ENCODE data around the gene TMEM125. TPM values are rescaled to one million over a fixed set of nuclear protein-coding genes. Genes with fewer than 3 reads are reported as not detected.

TMEM125 gene
- total RNA-seq, 1 donor from 2014 or later, result 188 TPM

DNA sequence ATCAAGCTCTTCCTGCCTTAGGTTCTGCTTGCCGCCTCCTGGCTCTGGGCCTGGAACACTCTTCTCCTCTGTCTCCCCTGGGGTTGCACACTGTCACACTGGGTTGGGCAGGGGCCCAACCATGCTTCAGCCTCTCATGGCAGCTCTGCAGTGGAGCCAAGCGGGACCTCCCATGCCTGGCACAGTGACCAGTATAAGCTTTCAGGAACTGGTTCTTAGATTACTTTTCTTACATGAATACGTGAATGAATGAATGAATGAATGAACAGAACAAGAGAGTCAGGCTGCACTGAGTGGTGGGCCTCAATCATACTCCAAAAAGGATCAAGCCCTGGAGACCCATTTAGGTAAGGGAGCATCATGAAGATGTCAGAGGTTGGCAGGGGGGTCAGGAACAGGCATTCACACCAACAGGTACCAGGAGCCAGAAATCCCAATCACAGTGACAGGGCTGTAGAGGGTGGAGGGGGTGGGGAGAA, 30.8 kb upstream of the TMEM125 start:
- Histone ChIP-seq H3K4me3 (no peak overlapping the region), H3K9me3 (no peaks in the 10 kb centered on the region), H3K27ac (no peak overlapping the region), H3K36me3 (no peaks in the 10 kb centered on the region), H3K4me1 (peaks cover 13% of the 10 kb centered on the region), H3K27me3 (no peaks in the 10 kb centered on the region)
- DNase-seq (no peak), ATAC-seq (no peak)
- TF ChIP-seq, protein P1, sequence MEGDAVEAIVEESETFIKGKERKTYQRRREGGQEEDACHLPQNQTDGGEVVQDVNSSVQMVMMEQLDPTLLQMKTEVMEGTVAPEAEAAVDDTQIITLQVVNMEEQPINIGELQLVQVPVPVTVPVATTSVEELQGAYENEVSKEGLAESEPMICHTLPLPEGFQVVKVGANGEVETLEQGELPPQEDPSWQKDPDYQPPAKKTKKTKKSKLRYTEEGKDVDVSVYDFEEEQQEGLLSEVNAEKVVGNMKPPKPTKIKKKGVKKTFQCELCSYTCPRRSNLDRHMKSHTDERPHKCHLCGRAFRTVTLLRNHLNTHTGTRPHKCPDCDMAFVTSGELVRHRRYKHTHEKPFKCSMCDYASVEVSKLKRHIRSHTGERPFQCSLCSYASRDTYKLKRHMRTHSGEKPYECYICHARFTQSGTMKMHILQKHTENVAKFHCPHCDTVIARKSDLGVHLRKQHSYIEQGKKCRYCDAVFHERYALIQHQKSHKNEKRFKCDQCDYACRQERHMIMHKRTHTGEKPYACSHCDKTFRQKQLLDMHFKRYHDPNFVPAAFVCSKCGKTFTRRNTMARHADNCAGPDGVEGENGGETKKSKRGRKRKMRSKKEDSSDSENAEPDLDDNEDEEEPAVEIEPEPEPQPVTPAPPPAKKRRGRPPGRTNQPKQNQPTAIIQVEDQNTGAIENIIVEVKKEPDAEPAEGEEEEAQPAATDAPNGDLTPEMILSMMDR (IDR thresholded peaks at IDR 0.05), result no peak
- intact Hi-C loops (cut with DNase I), result loop anchor here (10.0 kb wide), 1 partner anchor 116 kb away; the partner anchor contains the start of gene CDC20

GRCh38 chr1:43239484-43239883, 30.3 kb upstream of the TMEM125 start:
- H3K36me3 ChIP-seq, result no peaks in the 10 kb centered on the region
- H3K27ac ChIP-seq, result no peak overlapping the region
- H3K4me1 ChIP-seq, result peaks cover 13% of the 10 kb centered on the region
- intact Hi-C loops (cut with DNase I), result loop anchor here (10.0 kb wide), 1 partner anchor 115 kb away; the partner anchor contains the start of gene CDC20
- TF ChIP-seq, protein P1 (IDR thresholded peaks at IDR 0.05), result no peak
- no peaks in the 10 kb centered on the region for H3K9me3 ChIP-seq
- H3K27me3 ChIP-seq, result no peaks in the 10 kb centered on the region
- DNase-seq (no peak), ATAC-seq (no peak)
- no peak overlapping the region for H3K4me3 ChIP-seq

DNA sequence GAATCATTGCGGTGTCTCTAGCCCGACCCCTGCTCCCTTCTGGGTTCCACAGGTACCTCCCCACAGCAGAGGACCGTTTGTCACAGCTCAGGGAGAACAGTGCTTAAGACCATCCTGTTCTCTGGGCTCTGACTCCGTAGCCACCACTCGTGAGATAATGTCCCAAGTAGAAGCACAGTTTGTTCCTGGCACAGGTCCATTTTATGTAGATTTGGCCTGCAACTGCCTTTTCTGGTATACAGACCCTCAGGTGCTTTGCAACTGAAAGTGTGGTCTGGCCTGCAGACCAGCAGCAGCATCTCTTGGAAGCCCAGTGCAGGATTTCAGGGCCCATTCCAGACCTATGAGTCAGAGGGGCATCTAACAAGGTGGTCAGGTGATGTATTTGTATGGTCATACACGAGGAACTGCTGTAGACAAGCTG, 28.4 kb upstream of the TMEM125 start:
- H3K27me3 ChIP-seq, result no peaks in the 10 kb centered on the region
- no peaks in the 10 kb centered on the region for H3K36me3 ChIP-seq
- H3K27ac ChIP-seq, result no peak overlapping the region
- H3K9me3 ChIP-seq, result no peaks in the 10 kb centered on the region
- DNase-seq, result no peak
- H3K4me1 ChIP-seq, result peaks cover 13% of the 10 kb centered on the region
- ATAC-seq, result peak; percentile 63
- TF ChIP-seq, protein P1 (IDR thresholded peaks at IDR 0.05), result no peak
- H3K4me3 ChIP-seq, result no peak overlapping the region
- intact Hi-C loops (cut with DNase I), result no loop called here

GRCh38 chr1:43243299-43243698, 26.5 kb upstream of the TMEM125 start:
- ATAC-seq (no peak), DNase-seq (no peak)
- Histone ChIP-seq H3K36me3 (no peaks in the 10 kb centered on the region), H3K4me1 (peaks cover 11% of the 10 kb centered on the region), H3K4me3 (no peak overlapping the region), H3K9me3 (no peaks in the 10 kb centered on the region), H3K27ac (no peak overlapping the region), H3K27me3 (no peaks in the 10 kb centered on the region)
- intact Hi-C loops (cut with DNase I), result no loop called here
- TF ChIP-seq, protein P1 (IDR thresholded peaks at IDR 0.05), result no peak

DNA sequence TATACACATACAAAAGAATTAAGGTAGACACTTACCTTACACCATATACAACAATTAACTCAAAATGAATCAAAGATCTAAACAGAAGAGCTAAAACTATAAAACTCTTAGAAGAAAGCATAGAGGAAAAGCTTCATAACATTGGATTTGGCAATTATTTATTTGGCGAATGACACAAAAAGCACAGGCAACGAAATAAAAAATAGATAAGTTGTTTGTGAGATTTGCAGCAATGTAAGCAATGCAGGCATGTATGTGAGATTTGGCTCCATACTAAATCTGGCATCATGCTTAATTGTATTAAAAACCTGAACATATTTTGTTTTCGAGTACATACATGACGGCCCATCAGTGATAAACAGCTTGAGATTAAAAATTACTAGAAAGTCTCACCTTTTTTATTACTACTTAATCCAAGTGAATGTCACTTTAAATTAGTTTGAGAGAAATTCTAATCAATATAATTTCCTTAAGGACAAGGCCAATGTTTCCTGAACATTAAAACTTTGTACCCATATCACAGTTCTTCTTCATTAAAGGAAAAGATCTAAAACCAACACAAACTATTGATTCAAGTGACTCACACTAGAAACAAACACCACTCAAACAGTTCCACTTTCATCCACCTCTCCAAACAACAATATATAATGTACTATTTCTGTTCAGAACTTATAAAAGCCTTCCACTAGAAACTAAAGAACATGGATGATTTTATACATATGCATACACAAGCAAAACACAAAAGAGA, 23.1 kb upstream of the TMEM125 start:
- Histone ChIP-seq H3K27me3 (no peaks in the 10 kb centered on the region), H3K4me1 (no peaks in the 10 kb centered on the region), H3K27ac (no peak overlapping the region), H3K4me3 (no peak overlapping the region), H3K9me3 (no peaks in the 10 kb centered on the region), H3K36me3 (no peaks in the 10 kb centered on the region)
- TF ChIP-seq, protein P1 (IDR thresholded peaks at IDR 0.05), result no peak
- no peak for ATAC-seq
- no peak for DNase-seq
- intact Hi-C loops (cut with DNase I), result no loop called here

Measured in upper lobe of right lung (tissue), 1 donor.